Measurements from ENCODE around the gene PBRM1. TPM values are rescaled to one million over a fixed set of nuclear protein-coding genes. Genes with fewer than 3 reads are reported as not detected.

PBRM1 gene
- total RNA-seq, 1 donor from 2014 or later: 67.1 TPM

DNA sequence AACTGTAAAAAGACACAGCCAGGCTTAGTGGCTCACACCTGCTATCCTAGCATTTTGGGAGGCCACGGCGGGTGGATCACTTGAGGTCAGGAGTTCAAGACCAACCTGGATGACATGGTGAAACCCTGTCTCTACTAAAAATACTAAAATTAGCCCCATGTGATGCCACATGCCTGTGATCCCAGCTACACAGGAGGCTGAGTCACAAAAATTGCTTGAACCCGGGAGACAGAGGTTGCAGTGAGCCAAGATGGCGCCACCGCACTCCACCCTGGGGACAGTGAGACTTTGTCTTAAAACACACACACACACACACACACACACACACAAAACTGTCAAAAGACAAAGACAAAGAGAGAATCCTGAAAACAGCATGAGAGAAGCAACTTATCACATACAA, 38.2 kb upstream of the PBRM1 start:
- no peak for DNase-seq
- intact Hi-C loops (cut with DNase I): no loop called here
- TF ChIP-seq CTCF (IDR thresholded peaks at IDR 0.05): no peak
- no peak for ATAC-seq
- Histone ChIP-seq H3K36me3 (no peaks in the 10 kb centered on the region), H3K9me3 (no peaks in the 10 kb centered on the region), H3K4me3 (no peak overlapping the region), H3K27me3 (no peaks in the 10 kb centered on the region), H3K27ac (no peak overlapping the region), H3K4me1 (peaks cover 3% of the 10 kb centered on the region)

- Histone ChIP-seq H3K36me3 (no peaks in the 10 kb centered on the region), H3K27ac (no peak overlapping the region), H3K4me1 (peaks cover 3% of the 10 kb centered on the region), H3K27me3 (no peaks in the 10 kb centered on the region), H3K9me3 (no peaks in the 10 kb centered on the region), H3K4me3 (no peak overlapping the region)
- intact Hi-C loops (cut with DNase I): no loop called here
- DNase-seq (no peak), ATAC-seq (no peak)
- TF ChIP-seq CTCF (IDR thresholded peaks at IDR 0.05): no peak
Observed at GRCh38 chr3:52722491-52722890, 36.8 kb upstream of the PBRM1 start.

GRCh38 chr3:52721730-52722008, 36.0 kb upstream of the PBRM1 start:
- Histone ChIP-seq H3K36me3 (no peaks in the 10 kb centered on the region), H3K4me1 (peaks cover 3% of the 10 kb centered on the region), H3K27ac (no peak overlapping the region), H3K27me3 (no peaks in the 10 kb centered on the region), H3K9me3 (no peaks in the 10 kb centered on the region), H3K4me3 (no peak overlapping the region)
- ATAC-seq (no peak), DNase-seq (no peak)
- intact Hi-C loops (cut with DNase I): no loop called here
- TF ChIP-seq CTCF (IDR thresholded peaks at IDR 0.05): no peak

GRCh38 chr3:52721002-52721729, 35.5 kb upstream of the PBRM1 start:
- Histone ChIP-seq H3K27me3 (no peaks in the 10 kb centered on the region), H3K4me1 (peaks cover 3% of the 10 kb centered on the region), H3K9me3 (no peaks in the 10 kb centered on the region), H3K4me3 (no peak overlapping the region), H3K36me3 (no peaks in the 10 kb centered on the region), H3K27ac (no peak overlapping the region)
- TF ChIP-seq CTCF (IDR thresholded peaks at IDR 0.05): no peak
- intact Hi-C loops (cut with DNase I): no loop called here
- ATAC-seq (peak; percentile 66), DNase-seq (no peak)

GRCh38 chr3:52719618-52720017, 33.9 kb upstream of the PBRM1 start:
- H3K27ac ChIP-seq: no peak overlapping the region

More at GRCh38 chr3:52719618-52720017, 33.9 kb upstream of the PBRM1 start:
- no peak for DNase-seq
- H3K4me1 ChIP-seq: peaks cover 3% of the 10 kb centered on the region
- H3K36me3 ChIP-seq: no peaks in the 10 kb centered on the region
- no peaks in the 10 kb centered on the region for H3K27me3 ChIP-seq
- no peak for TF ChIP-seq CTCF (IDR thresholded peaks at IDR 0.05)
- no peaks in the 10 kb centered on the region for H3K9me3 ChIP-seq
- ATAC-seq: no peak
- intact Hi-C loops (cut with DNase I): no loop called here
- H3K4me3 ChIP-seq: no peak overlapping the region

Data from upper lobe of right lung (tissue), 1 donor.